GM21723 (cell line): ENCODE measurements around the gene MRNIP.
A peak's percentile ranks its signal among the peaks of the same experiment; 100 is the strongest.

Source experiments
- ATAC-seq: cut with Tn5 transposase; IDR thresholded peaks from one replicate; pipeline ENCODE4 v1.9.1; 2021; ENCODE audit warnings: mild to moderate bottlenecking, moderate library complexity; ENCODE audit not compliant: unreplicated experiment

Gene MRNIP

GRCh38 chr5:179805529-179806249, 52.9 kb downstream of the MRNIP start:
- peak; percentile 29 for ATAC-seq

DNA sequence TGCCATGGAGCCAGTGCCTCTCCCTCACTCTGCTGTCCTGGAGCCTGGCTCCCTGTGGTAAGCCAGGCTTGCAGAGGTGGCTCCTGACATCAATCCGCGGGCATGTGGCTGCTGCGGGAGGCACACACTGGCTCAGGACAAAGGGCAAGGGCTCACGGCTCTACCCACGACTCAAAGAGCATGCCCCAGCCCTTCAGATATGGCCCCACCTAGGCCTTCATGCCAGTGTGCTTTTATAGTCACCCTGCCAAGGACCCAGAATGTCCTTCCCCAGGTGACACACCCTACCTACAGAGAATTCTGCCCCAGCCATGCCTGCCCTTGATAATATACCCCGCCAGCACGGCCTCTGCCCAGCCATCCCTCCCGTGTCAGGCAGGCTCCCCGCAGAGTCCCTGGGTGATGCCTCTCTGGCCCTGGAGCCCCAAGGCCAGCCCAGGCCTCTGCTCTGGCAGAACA, 53.5 kb downstream of the MRNIP start:
- ATAC-seq, result no peak

DNA sequence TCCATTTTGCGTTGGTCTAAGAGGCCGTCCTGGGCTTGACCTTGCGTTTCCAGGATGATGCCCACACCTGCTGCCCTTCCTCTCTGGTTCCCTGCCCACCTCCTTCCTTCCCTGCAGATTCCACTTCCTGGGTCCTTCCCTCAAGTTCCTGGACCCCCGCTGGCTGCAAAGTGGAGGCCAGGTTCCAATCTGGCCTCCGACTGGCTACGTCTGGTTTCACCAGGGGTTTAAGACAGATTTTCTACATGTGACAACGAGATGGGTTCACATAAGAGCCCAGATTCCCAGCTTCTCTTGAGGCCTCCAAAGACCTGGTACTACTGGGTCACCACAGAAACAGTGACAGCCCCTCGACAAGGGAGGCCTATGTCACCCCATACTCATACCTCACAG, 54.1 kb downstream of the MRNIP start:
- ATAC-seq, result no peak

- ATAC-seq, result no peak
These were observed 54.7 kb downstream of the MRNIP start for GRCh38 chr5:179803651-179804554.

GRCh38 chr5:179802950-179803562, 55.6 kb downstream of the MRNIP start:
- ATAC-seq, result no peak

GRCh38 chr5:179802207-179802883, 56.3 kb downstream of the MRNIP start:
- no peak for ATAC-seq

DNA sequence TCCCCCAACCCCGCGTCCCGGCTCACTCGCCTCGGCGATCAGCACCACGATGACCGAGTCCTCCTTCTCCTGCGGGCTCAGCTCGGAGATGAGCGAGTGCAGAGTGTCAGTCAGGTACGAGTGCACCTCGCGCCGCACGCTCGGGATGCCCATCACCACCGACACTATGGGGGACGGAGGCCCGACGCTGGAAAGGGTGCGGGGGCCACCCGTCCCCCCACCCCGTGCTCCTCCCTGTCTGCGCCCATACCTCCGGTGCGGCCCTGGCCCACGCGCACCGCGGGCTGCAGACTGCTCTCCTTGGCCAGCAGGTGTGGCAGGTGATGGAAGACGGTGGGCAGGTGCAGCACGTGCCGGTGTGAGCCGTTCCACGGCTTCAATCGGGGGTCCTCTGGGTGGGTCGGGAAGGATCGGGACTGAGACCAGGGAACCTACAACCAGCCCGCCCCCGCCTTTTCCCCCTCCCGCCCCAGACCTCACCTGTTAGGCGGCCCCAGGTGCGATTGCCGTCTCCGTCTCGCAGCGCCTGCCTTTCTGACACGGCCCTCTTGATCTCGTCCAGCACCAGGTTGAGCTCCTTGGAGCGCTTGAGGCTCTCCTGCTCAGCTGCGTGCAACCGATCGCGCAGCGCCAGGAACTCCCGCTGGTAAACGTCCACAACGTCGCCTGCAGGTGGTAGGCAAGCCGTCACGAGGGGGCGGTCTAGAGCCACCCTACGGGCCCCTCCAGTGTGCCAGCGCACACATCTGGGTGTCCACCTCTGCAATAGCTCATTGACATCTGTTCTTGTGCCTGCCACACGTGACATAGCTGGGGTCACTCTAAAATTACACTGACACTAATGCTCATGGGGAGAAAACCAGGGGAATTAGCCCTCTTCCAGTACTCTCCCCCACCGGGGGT, 57.1 kb downstream of the MRNIP start:
- ATAC-seq, result peak; percentile 39

DNA sequence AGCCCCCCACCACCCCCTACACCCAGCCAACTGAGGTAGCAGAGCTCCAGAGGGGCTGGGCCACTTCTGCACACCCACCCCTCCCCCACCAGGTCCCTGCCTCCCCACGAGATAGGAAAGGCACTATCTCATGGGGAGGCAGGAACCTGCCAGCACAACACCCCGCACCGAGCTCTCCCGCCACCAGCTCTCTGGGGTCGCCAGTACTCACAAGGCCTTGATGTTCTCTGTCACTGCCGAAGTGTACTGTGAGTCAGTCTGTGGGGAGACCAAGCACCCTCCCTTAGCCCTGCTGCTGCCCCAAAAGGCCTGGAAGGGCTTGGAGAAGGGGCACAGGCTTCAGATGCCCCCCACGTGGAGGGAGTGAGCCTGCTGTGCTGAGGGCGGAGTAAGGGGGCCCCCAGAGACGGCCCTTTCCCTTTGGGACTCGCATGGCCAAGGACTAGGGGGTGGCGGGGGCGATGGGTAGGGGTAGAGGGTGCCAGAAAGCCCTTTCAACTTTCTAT, 57.9 kb downstream of the MRNIP start:
- ATAC-seq, result no peak

GRCh38 chr5:179800071-179800695, 58.4 kb downstream of the MRNIP start:
- ATAC-seq, result no peak

DNA sequence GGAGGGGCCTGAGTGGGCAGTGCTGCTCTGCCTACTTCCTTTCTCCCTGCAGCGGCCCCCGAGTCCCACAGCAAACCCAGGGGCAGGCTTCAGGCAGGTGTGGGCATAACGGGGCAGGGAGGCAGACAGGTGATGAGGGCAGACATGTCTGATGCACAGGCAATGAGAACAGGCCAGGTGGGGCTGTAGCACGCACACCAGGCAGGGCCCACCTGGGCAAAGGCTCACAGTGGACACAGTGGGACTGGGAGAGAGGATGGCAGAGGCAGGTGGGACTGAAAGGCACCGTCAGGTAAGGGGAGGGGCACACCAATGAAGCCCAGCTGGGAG, 59.0 kb downstream of the MRNIP start:
- no peak for ATAC-seq

- ATAC-seq, result no peak
These were observed 59.6 kb downstream of the MRNIP start for GRCh38 chr5:179798771-179799643.

GRCh38 chr5:179798144-179798770, 60.4 kb downstream of the MRNIP start:
- ATAC-seq, result no peak

GRCh38 chr5:179797741-179798140, 60.9 kb downstream of the MRNIP start:
- ATAC-seq, result no peak

DNA sequence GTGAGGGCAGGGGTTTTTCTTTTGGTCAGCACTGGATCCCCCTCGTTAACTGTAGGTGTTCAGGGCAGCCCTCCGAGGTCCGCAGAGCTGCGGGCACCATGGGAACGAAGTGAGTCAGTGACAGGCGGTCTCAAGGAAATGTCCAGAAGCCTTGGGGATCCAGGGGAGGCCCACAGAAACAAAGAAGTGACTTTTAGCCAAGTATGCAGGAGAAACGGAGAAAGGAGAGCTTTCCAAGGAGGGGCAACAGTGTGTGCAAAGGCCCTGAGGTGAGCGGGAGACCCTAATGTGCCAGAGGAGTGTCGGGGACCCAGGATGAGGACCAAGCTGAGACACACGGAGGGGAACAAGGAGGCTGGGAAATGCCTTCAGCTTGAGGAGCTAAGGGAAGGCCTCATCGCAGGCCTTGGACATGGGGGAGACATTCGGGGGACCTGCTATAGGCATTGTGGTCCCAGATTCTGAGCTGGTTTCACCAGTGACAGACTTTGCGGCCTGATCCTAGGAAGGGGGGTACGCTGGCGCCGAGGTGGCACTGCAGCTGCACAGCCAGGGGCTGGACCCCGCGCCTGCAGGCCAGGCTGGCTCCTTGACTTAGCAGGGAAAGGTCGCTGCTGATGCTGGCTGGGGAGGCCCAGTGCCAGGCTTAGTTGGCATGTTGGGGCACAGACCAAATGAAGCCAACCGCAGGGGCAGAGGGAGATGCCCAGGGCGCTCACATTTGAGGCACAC, 61.6 kb downstream of the MRNIP start:
- no peak for ATAC-seq

- peak; percentile 78 for ATAC-seq
These were observed 62.5 kb downstream of the MRNIP start for GRCh38 chr5:179795863-179796833.
